Measurements from ENCODE around the gene SETD1B.

DNA sequence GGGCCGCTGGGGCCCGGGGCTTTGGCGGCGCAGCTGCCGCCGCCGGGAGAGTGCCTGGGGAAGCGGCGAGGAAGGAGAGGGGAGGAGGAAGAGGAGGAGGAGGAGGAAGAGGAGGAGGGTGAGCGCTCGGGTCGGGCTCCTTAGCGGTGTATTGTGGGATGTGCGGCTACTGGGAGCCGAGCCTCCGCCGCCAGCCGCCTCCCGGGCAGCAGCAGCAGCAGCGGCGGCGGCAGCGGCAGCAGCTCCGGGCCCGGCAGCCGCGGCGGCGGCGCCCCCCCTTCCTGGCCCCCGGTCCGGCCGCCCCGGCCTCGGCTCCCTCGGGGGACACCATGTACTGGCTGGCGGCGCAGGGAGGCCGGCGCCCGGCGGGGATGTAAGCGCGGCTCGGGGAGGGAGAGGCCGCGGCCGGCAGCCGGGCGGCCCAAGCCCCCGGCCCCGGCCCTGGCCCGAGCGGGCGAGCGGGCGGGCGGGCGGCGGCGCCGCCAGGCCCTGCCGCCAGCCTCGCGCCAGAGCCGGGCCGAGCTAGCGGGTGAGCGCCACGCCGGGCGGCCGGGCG is at the start of gene SETD1B:
- TF ChIP-seq, protein P1, sequence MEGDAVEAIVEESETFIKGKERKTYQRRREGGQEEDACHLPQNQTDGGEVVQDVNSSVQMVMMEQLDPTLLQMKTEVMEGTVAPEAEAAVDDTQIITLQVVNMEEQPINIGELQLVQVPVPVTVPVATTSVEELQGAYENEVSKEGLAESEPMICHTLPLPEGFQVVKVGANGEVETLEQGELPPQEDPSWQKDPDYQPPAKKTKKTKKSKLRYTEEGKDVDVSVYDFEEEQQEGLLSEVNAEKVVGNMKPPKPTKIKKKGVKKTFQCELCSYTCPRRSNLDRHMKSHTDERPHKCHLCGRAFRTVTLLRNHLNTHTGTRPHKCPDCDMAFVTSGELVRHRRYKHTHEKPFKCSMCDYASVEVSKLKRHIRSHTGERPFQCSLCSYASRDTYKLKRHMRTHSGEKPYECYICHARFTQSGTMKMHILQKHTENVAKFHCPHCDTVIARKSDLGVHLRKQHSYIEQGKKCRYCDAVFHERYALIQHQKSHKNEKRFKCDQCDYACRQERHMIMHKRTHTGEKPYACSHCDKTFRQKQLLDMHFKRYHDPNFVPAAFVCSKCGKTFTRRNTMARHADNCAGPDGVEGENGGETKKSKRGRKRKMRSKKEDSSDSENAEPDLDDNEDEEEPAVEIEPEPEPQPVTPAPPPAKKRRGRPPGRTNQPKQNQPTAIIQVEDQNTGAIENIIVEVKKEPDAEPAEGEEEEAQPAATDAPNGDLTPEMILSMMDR (IDR thresholded peaks at IDR 0.05) = no peak
- TF ChIP-seq EP300 (IDR thresholded peaks at IDR 0.05) = no peak
- no peak for TF ChIP-seq POLR2AphosphoS5 (IDR thresholded peaks at IDR 0.05)

Data from suprapubic skin (tissue), 4 donors.